T1000 (cell line): ENCODE data around the gene SIGLECL1.
"Not testable (repeated sequence)": the region's sequence is repeated elsewhere in the genome, so short reads cannot be mapped to it uniquely, and the experiment has no call there.

ENCODE experiments used
- DNase-seq: peaks from one replicate; lab custom pipeline; 2025; ENCODE audit warnings: mixed read lengths; lab: John Stamatoyannopoulos, UW

SIGLECL1 gene

DNA sequence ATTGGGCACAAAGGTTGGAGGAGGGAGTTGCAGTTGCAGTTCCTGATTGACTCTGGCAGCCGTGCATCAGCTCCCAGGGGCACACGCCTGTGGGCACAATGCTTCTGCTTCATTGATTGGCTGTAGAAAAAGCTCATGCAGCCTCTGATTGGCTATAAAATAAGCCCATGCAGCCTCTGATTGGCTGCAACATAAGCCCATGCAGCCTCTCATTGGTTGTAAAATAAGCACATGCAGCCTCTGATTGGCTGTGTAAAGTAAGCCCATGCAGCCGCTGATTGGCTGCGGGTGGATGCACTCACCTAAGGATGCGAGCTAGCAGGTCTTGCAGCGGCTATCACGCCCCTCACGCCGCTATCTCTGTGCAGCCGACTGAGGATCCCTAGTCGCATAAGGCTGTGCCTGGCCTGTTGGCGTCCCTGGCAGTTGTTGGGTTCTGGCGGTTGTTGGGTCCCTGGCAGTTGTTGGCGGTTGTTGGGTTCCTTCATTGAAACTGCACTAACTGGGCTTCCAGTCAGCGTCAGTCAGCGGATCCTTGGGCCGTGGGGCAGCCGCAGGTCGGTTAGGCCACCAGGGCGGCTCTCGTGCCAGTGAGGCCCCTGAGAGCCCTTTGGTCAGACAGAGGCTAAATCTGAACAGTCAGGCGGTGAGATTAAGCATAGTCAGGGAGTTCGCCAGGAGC lies at the start of gene SIGLECL1:
Gene SIGLECL1, plus strand, starts transcription at position 295 of the 682 bp plus-strand sequence. CDS start 12,993 bp downstream, outside the sequence.
- no peak for DNase-seq

DNA sequence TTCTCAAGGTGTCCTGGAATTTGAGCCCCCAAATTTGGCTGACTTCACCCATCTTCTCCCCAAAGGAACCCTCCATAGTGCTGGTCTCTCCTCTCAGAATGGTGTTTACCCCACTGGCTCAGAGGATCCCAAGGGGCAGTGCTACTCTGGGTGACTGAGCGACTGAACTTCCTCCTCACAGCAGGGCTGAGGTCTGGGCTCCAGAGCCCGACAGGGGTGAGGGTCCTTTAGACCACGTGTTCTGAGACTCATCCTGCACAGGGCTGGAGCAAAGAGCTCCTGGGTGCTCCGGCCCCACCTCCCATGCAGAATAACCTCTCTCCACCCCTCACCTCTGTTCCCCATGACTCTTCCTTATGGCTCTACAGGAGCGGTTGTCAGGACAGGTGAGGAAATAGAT lies 49.2 kb upstream of the SIGLECL1 start:
- no peak for DNase-seq

DNA sequence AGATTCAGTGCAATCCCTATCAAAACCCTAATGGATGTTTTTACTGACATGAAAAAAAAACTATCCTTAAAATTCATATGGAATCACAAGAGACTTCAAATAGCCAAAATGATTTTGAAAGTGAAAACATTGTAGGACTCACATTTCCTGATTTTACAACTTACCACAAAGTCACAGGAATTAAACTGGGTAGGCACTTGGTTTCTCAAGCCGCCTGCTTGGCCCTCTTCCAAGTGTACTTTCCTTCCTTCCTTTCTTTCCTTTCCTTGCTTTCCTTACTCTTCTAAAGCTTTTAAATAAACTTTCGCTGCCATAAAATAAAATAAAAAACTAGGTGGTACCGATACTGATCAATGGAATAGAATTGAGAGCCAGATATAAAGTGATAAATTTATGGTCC lies 47.0 kb upstream of the SIGLECL1 start:
- DNase-seq, result no peak

DNA sequence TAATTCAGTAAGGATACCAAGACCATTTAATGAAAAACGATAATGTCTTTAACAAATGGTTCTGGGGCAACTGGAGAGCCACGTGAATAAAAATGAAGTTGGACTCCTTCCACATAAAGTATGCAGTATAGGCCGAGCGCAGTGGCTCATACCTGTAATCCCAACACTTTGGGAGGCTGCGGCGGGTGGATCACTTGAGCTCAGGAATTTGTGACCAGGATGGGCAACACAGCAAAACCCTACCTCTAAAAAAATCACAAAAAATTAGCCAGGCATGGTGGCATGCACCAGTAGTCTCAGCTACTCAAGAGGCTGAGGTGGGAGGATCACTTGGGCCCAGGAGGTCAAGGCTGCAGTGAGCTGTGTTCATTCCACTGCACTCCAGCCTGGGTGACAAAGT lies 46.6 kb upstream of the SIGLECL1 start:
- no peak for DNase-seq

GRCh38 chr19:51207747-51208146 lies 43.1 kb upstream of the SIGLECL1 start:
- no peak for DNase-seq

GRCh38 chr19:51210191-51210784 lies 40.6 kb upstream of the SIGLECL1 start:
- no peak for DNase-seq

- not testable (repeated sequence) for DNase-seq
These were observed 40.0 kb upstream of the SIGLECL1 start for GRCh38 chr19:51210874-51211361.

- DNase-seq, result no peak
These were observed 39.0 kb upstream of the SIGLECL1 start for GRCh38 chr19:51211833-51212232.

GRCh38 chr19:51219307-51219706 lies 31.6 kb upstream of the SIGLECL1 start:
- no peak for DNase-seq

- DNase-seq, result no peak
These were observed 30.9 kb upstream of the SIGLECL1 start for GRCh38 chr19:51219971-51220370.

DNA sequence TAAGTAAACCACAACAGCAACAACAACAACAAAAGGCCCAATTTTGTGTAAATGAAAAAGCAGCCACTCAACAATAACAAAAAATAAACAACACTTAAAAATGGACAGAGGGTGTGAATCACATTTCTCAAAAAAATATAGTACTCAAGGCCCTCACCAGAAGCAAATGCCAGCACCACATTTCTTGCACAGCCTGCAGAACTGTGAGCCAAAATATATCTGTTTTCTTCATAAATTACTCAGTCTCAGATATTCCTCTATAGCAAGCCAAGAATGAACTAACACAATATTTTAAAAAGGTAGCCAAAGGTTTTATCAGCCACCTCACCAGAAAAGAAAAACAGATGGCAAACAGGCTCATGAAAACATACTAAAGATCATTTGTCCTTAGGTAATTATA lies 29.9 kb upstream of the SIGLECL1 start:
- no peak for DNase-seq

GRCh38 chr19:51224163-51224641 lies 26.7 kb upstream of the SIGLECL1 start:
- no peak for DNase-seq

- DNase-seq, result not testable (repeated sequence)
These were observed 25.9 kb upstream of the SIGLECL1 start, which contains the start of gene CD33 for GRCh38 chr19:51224898-51225393. CD33 (plus strand) TSS chr19:51225080; CDS start chr19:51225119, 39 bp downstream.

DNA sequence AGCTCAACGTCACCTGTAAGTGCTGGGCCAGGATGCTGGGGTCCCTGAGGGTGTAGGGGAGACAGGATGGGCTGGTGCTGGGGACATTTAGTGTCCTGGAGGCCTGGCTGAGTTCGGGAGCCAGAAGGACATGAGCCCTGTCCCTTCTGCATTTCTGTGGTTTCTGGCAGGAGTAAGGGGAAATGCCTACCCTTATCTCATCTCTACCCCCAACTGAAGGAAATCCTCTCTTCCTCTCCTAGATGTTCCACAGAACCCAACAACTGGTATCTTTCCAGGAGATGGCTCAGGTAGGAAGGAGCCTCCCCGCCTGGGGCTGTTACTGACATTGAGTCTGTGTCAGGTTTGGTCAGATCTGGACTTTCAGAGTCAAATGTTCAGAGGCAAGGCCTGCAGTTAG lies 24.8 kb upstream of the SIGLECL1 start:
- no peak for DNase-seq

GRCh38 chr19:51227326-51227725 lies 23.6 kb upstream of the SIGLECL1 start:
- DNase-seq, result no peak

- DNase-seq, result no peak
These were observed 22.9 kb upstream of the SIGLECL1 start for GRCh38 chr19:51227966-51228365.

DNA sequence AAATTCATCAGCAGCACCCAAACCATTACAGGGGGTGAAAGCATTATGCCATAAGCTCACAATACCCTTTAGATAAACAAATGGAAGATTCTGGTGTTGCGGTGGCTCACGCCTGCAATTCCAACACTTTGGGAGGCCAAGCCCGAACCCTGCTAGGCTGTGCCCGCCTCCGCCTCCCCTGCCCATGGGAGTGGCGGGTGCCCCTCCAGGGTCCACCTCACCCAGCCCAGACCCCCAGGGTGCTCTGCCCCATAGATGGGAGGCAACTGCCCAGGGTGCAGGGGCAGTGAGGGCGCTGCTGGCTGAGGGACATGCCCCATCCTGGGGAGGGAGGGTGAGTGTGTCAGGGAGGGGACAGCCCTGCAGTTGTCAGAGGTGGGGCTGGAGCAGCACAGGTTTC lies 10.0 kb upstream of the SIGLECL1 start:
- no peak for DNase-seq

GRCh38 chr19:51242881-51243630 lies 7.8 kb upstream of the SIGLECL1 start:
- no peak for DNase-seq

GRCh38 chr19:51246164-51246552 lies 4.7 kb upstream of the SIGLECL1 start:
- DNase-seq, result no peak

DNA sequence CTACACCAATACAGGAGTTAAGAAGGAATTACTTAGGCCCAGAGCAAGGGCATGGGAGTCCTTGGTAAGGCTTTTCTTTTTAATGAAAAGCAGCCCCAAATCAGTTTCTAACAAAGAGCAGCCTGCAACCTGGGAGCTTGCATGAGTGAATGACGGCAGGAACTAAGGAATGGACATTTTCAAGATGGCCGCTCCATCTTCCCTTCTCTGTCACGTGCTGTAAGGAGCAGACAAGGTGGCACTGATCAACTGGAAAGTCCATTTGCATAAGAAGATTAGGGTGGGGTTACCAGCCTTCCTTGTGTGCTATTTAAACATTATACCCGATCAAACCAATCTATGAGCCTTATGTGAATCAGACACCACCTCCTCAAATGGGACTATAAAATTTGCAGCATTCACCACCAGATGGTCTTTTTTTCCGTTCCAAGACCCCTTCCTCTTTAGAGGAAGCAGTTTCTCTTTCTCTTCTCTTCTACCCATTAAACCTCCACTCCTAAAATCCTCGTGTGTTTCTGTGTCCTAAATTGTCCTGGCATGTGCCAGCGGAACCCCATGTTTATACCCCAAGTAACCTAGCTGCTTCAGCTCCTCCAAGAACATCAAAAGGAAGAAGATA lies 2.8 kb upstream of the SIGLECL1 start:
- no peak for DNase-seq

DNA sequence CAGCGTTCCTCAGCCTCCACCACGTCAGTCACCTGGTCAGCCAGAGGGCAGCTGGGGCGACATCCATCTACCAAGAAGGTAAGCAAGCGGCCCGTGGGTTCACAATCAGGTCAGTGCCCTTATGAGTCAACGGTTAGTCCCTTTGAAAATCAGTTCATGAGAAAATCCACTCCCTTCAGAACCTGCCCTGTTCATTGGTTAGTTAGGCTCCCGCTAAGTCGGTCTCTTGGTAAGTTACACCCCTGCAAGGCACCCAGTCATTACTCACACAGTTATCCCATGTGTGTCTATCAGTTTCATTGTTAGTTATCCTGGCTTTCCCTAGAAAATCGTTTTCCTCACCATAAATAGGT lies 564 bp downstream of the SIGLECL1 start:
- DNase-seq, result no peak
